ENCODE measurements around the gene CFAP206.

The CFAP206 gene

GRCh38 chr6:87407901-87408720 is at the start of gene CFAP206:
Gene CFAP206, plus strand, starts transcription at chr6:87407972. Its CDS starts 1,868 bp downstream, at chr6:87409840.
- peak; percentile 94 for DNase-seq

- DNase-seq: no peak
These were observed 43.0 kb upstream of the CFAP206 start for GRCh38 chr6:87364602-87365252.

GRCh38 chr6:87366072-87366827 is 41.5 kb upstream of the CFAP206 start:
- DNase-seq: no peak

GRCh38 chr6:87366899-87367298 is 40.9 kb upstream of the CFAP206 start:
- no peak for DNase-seq

- DNase-seq: no peak
These were observed 34.4 kb upstream of the CFAP206 start for GRCh38 chr6:87373377-87373776.

- DNase-seq: no peak
These were observed 32.5 kb upstream of the CFAP206 start for GRCh38 chr6:87375315-87375714.

GRCh38 chr6:87376643-87377042 is 31.1 kb upstream of the CFAP206 start:
- no peak for DNase-seq

- peak; percentile 1 for DNase-seq
These were observed 28.8 kb upstream of the CFAP206 start for GRCh38 chr6:87378947-87379346.

- no peak for DNase-seq
These were observed 24.9 kb upstream of the CFAP206 start for GRCh38 chr6:87382861-87383260.

GRCh38 chr6:87384038-87384437 is 23.7 kb upstream of the CFAP206 start:
- no peak for DNase-seq

- no peak for DNase-seq
These were observed 23.3 kb upstream of the CFAP206 start for GRCh38 chr6:87384449-87384848.

GRCh38 chr6:87391334-87391733 is 16.4 kb upstream of the CFAP206 start:
- DNase-seq: peak; percentile 43

GRCh38 chr6:87393026-87393622 is 14.6 kb upstream of the CFAP206 start:
- DNase-seq: peak; percentile 84

- no peak for DNase-seq
These were observed 12.3 kb upstream of the CFAP206 start for GRCh38 chr6:87395431-87395830.

GRCh38 chr6:87396595-87397392 is 11.0 kb upstream of the CFAP206 start:
- peak; percentile 71 for DNase-seq

- DNase-seq: peak; percentile 88
These were observed 10.1 kb upstream of the CFAP206 start for GRCh38 chr6:87397656-87398055.

- DNase-seq: no peak
These were observed 5.9 kb upstream of the CFAP206 start for GRCh38 chr6:87401832-87402231.

- DNase-seq: peak; percentile 69
These were observed 241 bp upstream of the CFAP206 start for GRCh38 chr6:87407561-87407900.

GRCh38 chr6:87408721-87409155 is 966 bp downstream of the CFAP206 start:
- no peak for DNase-seq

GRCh38 chr6:87419266-87419665 is 11.5 kb downstream of the CFAP206 start:
- DNase-seq: no peak

GRCh38 chr6:87420360-87420759 is 12.6 kb downstream of the CFAP206 start:
- no peak for DNase-seq

- no peak for DNase-seq
These were observed 13.8 kb downstream of the CFAP206 start for GRCh38 chr6:87421576-87421975.
